Endodermal cell (in vitro differentiated cells): ENCODE data around the gene TNS3. TPM values are rescaled to one million over a fixed set of nuclear protein-coding genes. Genes with fewer than 3 reads are reported as not detected.

ENCODE experiments used
- DNase-seq: peaks from one replicate; pipeline ENCODE4 v3.0.0-alpha.2; 2017
- H3K27ac ChIP-seq: 2 replicates; pipeline ENCODE4 v1.5.1; 2013; ENCODE audit warnings: mild to moderate bottlenecking, low read depth, low read length, moderate library complexity
- H3K27me3 ChIP-seq: 2 replicates; pipeline ENCODE4 v1.6.1; 2013; ENCODE audit warnings: mild to moderate bottlenecking, low read length, moderate library complexity; ENCODE audit not compliant: insufficient read depth, control insufficient read depth, poor library complexity, severe bottlenecking
- H3K36me3 ChIP-seq: 2 replicates; pipeline ENCODE4 v1.7.0; 2013; ENCODE audit warnings: mild to moderate bottlenecking, low read length, moderate library complexity; ENCODE audit not compliant: control insufficient read depth, insufficient read depth
- H3K4me1 ChIP-seq: one replicate; pipeline ENCODE4 v1.7.0; 2013; ENCODE audit warnings: low read length; ENCODE audit not compliant: control insufficient read depth, insufficient read depth
- H3K4me3 ChIP-seq: 2 replicates; pipeline ENCODE4 v1.5.1; 2013; ENCODE audit warnings: mild to moderate bottlenecking, low read length, moderate library complexity
- H3K9ac ChIP-seq: 2 replicates; pipeline ENCODE4 v1.6.1; 2013; ENCODE audit warnings: mild to moderate bottlenecking, low read length, moderate library complexity; ENCODE audit not compliant: poor library complexity, severe bottlenecking; ENCODE audit errors: extremely low read depth
- H3K9me3 ChIP-seq: 2 replicates; pipeline ENCODE4 v1.6.1; 2013; ENCODE audit warnings: mild to moderate bottlenecking, low read length, moderate library complexity; ENCODE audit not compliant: control insufficient read depth
- H3K27ac Mint-ChIP-seq: 2 replicates; pipeline ENCODE4 v1.8.0; 2020; ENCODE audit warnings: mixed read lengths
- H3K27me3 Mint-ChIP-seq: 2 replicates; pipeline ENCODE4 v1.8.0; 2021; ENCODE audit warnings: mild to moderate bottlenecking, mixed read lengths; ENCODE audit not compliant: insufficient read depth
- H3K36me3 Mint-ChIP-seq: 2 replicates; pipeline ENCODE4 v1.8.0; 2020; ENCODE audit warnings: low read depth, mixed read lengths
- H3K4me1 Mint-ChIP-seq: 2 replicates; pipeline ENCODE4 v1.8.0; 2020; ENCODE audit warnings: mixed read lengths
- H3K4me3 Mint-ChIP-seq: 2 replicates; pipeline ENCODE4 v1.8.0; 2020; ENCODE audit warnings: mild to moderate bottlenecking, moderate library complexity, mixed read lengths
- H3K9me3 Mint-ChIP-seq: 2 replicates; pipeline ENCODE4 v1.8.0; 2020; ENCODE audit warnings: mild to moderate bottlenecking, mixed read lengths
- CTCF ChIP-seq: fragments of 200-600 bp; sonication (generic); conservative IDR thresholded peaks from 2 replicates; pipeline ENCODE4 v1.5.0; 2021; ENCODE audit warnings: antibody characterized with exemption, mild to moderate bottlenecking
- WGBS, 2 experiments: methylation state at CpG; one replicate each; pipeline versions ENCODE4 v1.1.5 to v1.1.7; 2013; ENCODE audit warnings: missing lambda C conversion rate in 2 of 2, mixed read lengths in 1 of 2; ENCODE audit not compliant: insufficient coverage in 1 of 2, insufficient read length in 1 of 2; 5-methylcytosine and 5-hydroxymethylcytosine counted together
- total RNA-seq, 2 donors: library from RNA; stranded (reverse); fragmentation: NEBNext Ultra II Directional in 1 of 2; extraction: Animal tissue kit (Norgen Biotek cat#: 25700) in 1 of 2; gene quantifications; 2 replicates in 1 of 2; 3 replicates in 1 of 2; pipeline ENCODE4 v1.2.1, GENCODE V29; 2021

The TNS3 gene
- total RNA-seq, 2 donors from 2014 or later: 33.8 to 38.5 TPM

GRCh38 chr7:47501406-47501805 is 80.5 kb downstream of the TNS3 start:
- Mint-ChIP-seq H3K27me3 (no peaks in the 10 kb centered on the region), H3K9me3 (no peaks in the 10 kb centered on the region), H3K4me1 (peaks cover 34% of the 10 kb centered on the region), H3K27ac (no peak overlapping the region), H3K4me3 (no peak overlapping the region), H3K36me3 (peaks cover 2% of the 10 kb centered on the region)
- Histone ChIP-seq H3K27ac (no peak overlapping the region), H3K27me3 (no peaks in the 10 kb centered on the region), H3K9ac (no peak overlapping the region), H3K4me3 (no peak overlapping the region), H3K36me3 (peaks cover 4% of the 10 kb centered on the region), H3K4me1 (no peaks in the 10 kb centered on the region), H3K9me3 (no peaks in the 10 kb centered on the region)
- no peak for DNase-seq
- no peak for TF ChIP-seq CTCF
- WGBS, 2 experiments: 85 to 90% methylated on average over 10 to 11 of the region's 11 CpGs

DNA sequence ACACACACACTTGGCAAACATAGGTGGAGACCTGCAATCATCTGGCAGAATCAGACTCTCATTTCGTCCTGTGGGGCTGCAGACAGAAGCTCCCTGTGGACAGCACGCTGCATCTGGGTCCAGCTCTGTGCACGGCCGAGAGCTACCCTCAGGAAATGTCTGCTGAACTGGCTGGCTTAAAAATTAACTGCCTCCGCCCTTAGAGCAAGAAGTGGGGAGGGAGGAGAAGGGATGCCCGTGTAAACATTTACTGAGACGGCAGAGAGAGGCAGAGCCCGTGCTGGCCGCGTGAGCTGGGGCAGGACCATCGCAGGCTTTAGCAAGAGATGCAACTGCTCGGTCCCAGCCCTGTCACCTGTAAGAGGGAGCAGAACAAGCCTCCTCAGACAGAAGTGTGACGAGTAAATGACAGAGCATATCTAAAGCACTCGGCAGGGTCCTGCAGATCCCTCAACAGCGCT is 81.8 kb downstream of the TNS3 start:
- Histone ChIP-seq H3K4me1 (no peaks in the 10 kb centered on the region), H3K4me3 (no peak overlapping the region), H3K9ac (no peak overlapping the region), H3K27me3 (no peaks in the 10 kb centered on the region), H3K36me3 (peaks cover 4% of the 10 kb centered on the region), H3K27ac (no peak overlapping the region), H3K9me3 (no peaks in the 10 kb centered on the region)
- no peak overlapping the region for H3K4me3 Mint-ChIP-seq
- H3K4me1 Mint-ChIP-seq: peaks cover 39% of the 10 kb centered on the region
- H3K9me3 Mint-ChIP-seq: no peaks in the 10 kb centered on the region
- TF ChIP-seq CTCF: no peak
- WGBS, 2 experiments: 77 to 80% methylated on average over 12 to 15 of the region's 15 CpGs
- H3K27ac Mint-ChIP-seq: no peak overlapping the region
- no peaks in the 10 kb centered on the region for H3K27me3 Mint-ChIP-seq
- no peaks in the 10 kb centered on the region for H3K36me3 Mint-ChIP-seq
- no peak for DNase-seq

- no peaks in the 10 kb centered on the region for H3K27me3 ChIP-seq
- no peak overlapping the region for H3K4me3 ChIP-seq
- no peaks in the 10 kb centered on the region for H3K36me3 ChIP-seq
- H3K9me3 ChIP-seq: no peaks in the 10 kb centered on the region
- H3K27ac Mint-ChIP-seq: peak overlapping the region; percentile 38
- 87 to 93% methylated on average over 7 to 17 of the region's 17 CpGs for WGBS, 2 experiments
- no peak overlapping the region for H3K4me3 Mint-ChIP-seq
- no peak for TF ChIP-seq CTCF
- H3K4me1 ChIP-seq: peaks cover 4% of the 10 kb centered on the region
- no peak overlapping the region for H3K27ac ChIP-seq
- no peak overlapping the region for H3K9ac ChIP-seq
- H3K9me3 Mint-ChIP-seq: no peaks in the 10 kb centered on the region
- DNase-seq: no peak
- H3K36me3 Mint-ChIP-seq: peaks cover 3% of the 10 kb centered on the region
- peaks cover 50% of the 10 kb centered on the region for H3K4me1 Mint-ChIP-seq
- no peaks in the 10 kb centered on the region for H3K27me3 Mint-ChIP-seq
Observed at GRCh38 chr7:47498229-47499056, 83.5 kb downstream of the TNS3 start.
